GM18870 (cell line): ENCODE measurements around the gene SPAG8.
A peak's percentile ranks its signal among the peaks of the same experiment; 100 is the strongest.

Source experiments
- ATAC-seq: cut with Tn5 transposase; IDR thresholded peaks from one replicate; pipeline ENCODE4 v1.9.1; 2021; ENCODE audit warnings: moderate library complexity; ENCODE audit not compliant: unreplicated experiment

The SPAG8 gene, protein sequence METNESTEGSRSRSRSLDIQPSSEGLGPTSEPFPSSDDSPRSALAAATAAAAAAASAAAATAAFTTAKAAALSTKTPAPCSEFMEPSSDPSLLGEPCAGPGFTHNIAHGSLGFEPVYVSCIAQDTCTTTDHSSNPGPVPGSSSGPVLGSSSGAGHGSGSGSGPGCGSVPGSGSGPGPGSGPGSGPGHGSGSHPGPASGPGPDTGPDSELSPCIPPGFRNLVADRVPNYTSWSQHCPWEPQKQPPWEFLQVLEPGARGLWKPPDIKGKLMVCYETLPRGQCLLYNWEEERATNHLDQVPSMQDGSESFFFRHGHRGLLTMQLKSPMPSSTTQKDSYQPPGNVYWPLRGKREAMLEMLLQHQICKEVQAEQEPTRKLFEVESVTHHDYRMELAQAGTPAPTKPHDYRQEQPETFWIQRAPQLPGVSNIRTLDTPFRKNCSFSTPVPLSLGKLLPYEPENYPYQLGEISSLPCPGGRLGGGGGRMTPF

DNA sequence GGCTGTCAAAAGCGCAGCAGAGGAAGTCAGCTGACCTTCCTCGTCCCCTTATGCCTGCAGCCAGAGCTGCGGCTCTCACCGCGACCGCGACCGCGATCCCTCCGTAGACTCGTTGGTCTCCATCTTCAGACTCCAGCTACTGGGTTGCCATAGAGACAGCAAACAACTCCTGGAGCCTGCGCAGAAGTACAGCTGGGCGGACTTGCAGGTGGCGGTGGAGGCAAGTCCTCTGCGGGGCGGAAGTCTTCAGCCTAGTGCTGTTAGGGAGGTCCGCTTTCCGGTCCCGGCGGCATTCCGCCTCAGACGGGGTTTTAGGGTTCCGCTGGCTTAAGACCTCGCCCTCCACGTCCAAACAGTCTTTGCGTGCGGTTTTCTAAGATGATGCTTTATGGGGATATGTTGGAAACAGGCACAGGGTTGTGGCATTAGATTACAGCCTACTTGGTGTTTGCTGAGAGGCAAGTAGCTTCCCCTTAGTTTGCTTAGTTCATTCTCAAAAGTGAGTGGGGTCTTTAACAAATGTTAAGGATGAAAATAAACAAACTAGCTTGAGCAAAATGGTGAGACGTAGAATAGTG lies at the start of gene SPAG8:
Gene SPAG8 (minus strand): TSS at position 238 of the 578 bp plus-strand sequence. CDS start 115 bp downstream, at position 123.
- ATAC-seq, result peak; percentile 56

DNA sequence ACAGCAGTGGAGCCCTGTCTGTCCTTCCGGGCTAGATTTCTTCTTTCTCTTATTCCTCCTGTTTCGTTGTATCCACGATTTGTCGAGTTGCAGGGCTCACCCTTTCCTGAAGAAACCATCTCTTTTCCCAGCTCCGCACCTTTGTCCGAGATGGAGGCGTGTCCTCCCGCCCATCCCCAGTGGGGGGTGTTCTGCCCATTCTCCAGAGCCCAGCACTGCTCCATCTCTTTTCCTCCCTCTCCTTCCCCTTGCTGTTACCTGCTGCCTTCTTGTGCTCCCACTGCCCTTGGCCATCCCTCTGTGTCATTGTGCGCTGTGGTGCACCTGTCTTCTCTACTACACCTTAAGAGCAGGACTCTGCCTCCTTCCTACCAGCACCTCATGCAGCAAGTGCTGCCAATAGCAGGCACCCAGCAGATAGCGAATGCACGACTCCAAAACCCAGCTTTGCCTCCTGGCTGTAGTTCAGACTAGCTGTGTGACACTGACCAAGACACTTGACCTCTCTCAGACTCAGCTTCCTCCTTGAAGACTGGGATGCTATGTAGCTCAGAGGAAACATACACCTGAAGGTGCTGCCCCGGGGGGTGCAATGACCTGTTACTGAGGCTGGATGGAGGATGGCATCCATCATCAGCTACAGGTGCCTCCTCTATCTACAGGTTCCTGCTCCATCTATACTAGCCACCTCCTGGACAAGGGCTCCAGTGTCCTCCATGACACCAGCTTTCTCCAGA lies 49.3 kb upstream of the SPAG8 start:
- ATAC-seq, result no peak

DNA sequence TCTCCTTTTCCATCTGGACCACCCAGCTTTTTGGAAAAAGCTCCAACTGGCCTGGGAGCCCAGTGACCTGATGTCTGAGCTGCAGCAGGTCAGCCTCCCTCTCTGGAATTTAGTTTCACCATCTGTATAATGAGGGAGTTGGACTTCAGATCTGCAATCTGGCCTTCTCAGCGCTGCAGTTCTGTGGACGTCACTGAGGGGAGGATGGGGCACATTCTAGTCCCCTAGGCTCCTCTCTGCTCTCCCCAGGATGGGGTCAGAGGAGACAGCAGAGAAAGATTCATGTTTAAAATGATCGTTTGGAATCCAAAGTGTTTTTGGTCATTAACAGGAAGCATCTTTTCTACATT lies 47.9 kb upstream of the SPAG8 start:
- no peak for ATAC-seq

DNA sequence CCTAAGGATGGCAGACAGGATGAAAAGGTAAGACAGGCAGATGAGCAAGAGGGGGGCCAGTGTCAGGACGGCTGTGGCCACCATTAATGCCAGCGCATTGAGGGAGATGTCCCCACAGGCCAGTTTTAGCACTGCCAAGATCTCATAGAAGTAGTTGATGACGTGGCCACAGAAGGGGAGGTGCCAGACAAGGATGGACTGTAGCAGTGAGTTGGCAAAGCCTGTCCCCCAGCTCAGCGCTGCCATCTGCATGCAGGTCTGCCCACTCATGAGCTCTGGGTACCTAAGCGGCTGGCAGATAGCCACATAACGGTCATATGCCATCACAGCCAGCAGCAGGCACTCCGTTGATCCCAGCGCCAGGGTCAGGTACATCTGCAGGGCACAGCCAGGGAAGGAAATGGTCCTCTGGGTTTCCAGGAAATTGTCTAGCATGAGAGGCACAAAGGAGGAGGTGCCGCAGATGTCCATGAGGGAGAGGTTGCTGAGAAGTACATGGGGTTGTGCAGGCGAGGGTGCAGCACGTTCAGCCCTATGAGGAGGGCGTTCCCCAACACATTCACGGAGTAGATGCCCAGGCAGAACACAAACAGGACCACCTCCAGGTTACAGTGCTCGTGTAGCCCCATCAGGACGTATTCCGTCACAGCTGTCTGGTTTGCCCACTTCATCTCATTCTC lies 47.4 kb upstream of the SPAG8 start:
- ATAC-seq, result no peak

DNA sequence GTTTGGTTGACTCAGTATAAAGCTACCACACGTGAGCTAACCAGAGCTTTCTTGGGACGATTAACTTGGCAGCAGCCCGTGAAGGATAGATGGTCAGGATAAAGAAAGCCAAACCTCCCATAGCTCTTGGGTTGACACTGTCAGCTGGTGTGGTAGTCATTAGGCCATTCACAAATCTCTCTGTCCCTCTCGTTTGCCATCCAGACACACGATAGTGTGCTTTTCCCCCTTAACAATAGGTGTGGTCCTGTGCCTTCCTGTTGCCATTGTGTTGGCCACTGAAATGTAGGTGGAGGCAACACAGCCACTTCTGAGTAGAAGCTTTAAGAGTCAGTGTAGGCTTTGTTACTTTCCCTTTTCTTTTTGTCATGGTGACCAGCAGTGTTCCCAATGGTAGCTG lies 46.4 kb upstream of the SPAG8 start:
- no peak for ATAC-seq

DNA sequence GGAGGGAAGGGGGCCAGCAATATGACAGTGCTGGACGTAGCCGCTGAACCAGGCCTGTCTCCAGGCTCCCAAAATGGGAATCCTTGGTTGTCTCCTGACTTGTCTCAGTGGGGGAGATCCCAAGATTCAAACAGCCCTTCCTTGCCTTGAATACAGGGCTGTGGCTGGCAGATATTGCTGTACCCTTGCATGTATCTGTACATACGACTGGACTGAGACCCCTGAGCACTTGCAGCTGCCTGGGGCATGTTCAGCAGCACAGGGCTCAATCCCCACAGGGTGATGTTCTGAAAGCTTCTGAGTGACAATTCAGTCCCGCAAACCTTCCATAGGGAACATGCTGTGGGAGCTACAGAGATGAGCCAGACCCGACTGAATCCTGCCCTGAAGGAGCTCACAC lies 44.8 kb upstream of the SPAG8 start:
- ATAC-seq, result no peak

DNA sequence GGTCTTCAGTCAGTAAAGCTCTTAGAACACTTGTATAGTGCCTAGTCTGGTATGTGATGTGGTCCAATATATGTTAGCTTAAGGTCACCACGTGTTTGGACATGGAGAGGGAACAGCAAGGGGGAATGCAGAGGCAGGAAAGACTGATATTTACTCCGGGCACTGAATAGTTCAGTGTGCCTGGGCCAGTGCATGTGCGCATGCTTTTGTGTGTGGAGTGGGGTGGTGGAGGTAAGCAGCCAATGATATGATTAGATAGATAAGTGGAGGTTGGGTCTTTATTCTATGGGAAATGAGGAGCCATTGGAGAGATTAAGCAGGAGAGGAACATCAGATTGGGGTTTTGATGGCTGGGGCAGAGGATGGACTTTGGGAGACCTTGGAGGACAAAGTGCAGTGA lies 44.1 kb upstream of the SPAG8 start:
- no peak for ATAC-seq

DNA sequence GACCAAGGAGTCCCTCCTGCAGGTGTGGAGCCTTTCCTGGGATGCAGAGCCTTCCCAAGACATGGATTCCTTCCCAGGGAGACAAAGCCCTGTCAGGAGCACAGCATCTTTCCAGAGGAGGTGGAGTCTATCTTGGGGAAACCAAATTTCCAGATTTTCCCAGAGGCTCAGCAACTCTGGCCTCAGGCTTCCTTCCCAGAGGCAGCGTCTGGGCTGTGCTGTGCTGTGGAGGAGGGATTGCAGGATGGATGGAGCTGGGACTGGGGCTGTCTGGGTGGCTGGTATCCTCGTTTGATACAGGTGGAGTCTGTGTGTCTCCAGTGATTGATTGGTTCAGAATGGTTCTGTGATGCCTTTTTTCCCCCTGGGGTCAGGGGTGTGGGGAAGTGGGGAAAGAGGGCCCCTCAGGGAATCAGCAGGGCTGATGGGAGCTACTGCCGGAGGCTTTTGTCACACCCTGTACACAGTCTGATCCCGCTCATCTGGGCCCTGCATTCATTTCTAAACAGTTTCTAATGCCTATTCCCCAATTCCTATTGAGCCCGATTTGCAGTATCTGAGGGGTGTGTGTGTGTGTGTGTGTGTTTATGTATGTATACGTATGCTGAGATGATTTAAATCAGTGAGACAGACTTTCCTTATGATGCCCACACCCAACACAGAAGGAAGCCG lies 42.2 kb upstream of the SPAG8 start:
- no peak for ATAC-seq

DNA sequence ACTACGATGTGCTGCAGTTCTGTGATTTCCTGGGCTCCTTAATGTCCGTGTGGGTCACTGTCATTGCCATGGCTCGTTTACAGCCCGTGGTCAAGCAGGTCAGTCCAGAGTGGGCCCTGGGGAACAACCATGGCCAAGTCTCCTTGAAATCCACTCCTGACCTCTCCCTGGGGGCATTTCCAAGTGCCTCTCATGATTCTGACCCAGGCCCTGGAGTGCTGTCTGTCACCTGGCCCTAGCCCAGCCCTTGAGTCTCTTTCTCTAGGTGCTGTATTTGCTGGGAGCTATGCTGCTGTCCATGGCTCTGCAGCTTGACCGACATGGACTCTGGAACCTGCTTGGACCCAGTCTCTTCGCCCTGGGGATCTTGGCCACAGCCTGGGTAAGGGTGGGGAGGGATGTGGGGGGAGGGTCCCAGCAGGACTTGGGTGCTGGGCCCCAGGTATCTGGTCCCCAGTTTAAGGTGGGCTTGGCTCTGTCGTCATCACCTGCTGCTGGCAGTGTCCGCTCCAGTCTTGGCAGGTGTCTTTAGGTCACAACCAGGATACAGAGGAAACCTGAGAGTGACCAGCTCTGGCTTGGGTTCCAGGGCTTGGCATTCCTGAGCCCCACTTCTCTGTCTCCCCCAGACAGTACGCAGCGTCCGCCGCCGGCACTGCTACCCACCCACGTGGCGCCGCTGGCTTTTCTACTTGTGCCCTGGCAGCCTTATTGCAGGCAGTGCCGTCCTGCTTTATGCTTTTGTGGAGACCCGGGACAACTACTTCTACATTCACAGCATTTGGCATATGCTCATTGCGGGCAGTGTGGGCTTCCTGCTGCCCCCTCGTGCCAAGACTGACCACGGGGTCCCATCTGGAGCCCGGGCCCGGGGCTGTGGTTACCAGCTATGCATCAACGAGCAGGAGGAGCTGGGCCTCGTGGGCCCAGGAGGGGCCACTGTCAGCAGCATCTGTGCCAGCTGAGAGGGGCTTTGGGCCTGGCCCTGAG lies 41.1 kb upstream of the SPAG8 start:
- no peak for ATAC-seq

DNA sequence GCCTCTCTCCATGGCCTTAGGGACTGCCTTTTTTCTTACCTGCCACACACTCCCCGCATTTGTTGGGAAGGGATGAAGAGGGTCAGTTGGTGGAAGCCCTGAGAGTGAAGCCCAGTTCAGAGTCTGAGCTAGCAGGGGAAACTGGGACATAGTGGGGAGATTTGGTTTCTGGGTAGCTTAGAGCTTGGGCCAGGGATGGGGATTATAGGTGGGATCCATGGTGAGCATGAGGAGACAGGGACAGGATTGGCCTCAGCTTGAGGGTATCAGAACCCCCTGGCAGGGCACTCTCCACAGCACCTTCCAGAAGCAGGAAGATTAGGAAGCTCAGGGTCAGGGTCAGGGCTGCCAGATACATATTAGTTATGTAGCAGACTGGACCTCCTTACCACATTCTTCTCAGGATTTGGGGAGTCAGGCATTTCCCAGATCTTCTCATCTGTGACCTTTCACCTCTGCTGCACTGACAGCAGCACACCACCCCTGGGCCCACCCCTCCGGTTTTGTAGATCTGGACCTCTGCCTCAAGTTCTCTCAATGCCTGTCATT lies 40.3 kb upstream of the SPAG8 start:
- ATAC-seq, result no peak

DNA sequence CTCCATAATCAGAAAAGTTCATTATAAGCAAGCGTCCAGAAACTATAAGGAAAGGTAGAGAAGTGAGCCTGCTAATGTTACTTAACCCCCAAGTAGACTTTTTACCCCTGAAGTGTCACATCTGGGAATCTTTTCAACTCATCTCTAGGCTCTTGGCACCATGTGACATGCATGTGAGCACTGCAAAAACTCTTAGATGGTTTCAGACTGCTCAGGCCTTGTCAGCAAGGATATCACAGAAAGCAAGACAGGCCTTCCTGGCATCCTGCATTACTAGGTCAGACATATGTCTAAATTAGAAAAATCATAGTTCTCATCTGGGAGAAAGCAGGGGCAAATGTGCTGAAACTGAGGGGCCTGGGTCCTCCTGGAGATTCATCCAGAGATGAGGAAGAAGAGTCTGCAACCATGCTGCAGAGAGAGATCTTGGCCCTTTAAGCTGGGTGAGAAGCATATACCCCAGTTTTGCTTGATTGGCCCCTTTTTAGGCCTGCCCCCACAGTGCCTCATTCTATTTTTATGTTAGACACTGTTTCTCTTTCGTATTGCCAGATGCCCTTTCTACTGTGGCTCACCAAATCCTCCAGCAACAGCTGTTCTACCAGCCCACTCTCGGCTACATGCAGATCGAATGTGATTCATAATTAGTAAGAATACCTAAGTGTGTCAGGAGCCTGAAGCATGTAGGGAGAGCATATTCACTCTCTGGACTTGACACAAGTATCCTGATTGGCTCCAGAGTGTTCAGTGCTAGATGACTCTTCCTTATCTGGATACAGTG lies 35.9 kb upstream of the SPAG8 start:
- peak; percentile 93 for ATAC-seq

DNA sequence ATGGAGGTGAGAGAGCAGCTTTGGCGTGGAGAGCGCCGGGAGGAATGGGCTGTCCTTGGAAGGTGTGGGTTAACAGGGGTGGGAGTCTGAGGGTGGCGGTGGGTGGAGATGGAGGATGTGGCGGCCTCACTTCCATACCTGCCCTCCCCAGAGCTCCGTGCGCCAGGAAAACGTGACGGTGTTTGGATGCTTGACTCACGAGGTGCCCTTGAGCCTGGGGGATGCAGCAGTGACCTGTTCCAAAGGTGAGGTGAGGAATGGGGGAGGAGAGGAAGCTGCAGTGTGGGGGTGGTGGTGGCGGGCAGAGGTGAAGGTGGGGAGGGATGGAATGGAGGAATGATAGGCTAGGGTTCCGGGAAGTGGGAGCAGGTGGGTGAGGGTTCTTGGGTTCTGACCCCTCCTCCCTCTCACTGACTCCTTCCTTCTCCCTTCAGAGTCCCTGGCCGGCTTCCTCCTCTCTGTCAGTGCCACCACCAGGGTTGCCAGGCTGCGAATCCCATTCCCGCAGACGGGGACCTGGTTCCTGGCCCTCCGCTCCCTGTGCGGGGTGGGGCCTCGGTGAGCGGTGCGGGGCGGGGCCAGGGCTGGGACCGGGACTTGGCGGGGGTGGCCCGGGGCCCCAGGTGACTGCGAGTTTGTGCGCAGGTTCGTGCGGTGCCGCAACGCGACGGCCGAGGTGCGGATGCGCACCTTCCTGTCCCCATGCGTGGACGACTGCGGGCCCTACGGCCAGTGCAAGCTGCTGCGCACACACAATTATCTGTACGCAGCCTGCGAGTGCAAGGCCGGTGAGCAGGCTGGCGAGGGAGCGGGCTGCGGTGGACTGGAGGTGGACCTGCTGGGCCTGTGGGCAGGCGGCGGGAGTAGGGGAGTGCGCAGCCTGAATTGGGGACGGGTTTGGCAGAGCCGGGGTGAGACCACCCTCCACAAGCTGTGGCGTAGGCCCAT lies 34.0 kb upstream of the SPAG8 start:
- no peak for ATAC-seq

DNA sequence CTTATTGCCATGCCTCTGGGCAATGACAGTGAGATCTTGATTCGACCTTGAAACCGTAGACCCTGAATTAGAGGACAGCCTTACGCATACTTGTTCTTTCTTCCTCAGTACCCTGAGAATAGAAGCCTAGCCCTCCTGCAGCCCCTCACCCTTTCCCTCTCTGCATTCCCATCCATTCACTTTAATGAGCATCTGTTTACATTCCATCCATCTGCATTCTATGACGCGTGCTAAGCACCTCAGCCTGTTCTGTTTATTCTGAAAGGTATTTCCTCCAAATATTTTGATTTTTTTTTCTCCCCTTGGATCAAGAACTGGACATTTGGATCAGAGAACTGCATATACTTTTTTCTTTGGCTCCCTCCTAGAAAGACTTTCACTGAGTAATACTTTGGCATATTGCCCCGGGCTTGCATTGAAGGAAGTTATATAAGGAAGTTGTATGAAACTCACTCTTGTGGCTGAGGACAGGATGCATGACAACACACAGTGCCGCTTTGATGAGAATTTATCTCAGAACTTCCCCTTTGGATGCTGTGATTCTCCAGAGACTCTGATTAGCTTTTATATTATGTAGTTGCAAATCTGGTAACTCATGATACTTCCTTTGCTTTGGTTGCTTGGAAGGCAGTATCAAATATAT lies 32.7 kb upstream of the SPAG8 start:
- no peak for ATAC-seq

DNA sequence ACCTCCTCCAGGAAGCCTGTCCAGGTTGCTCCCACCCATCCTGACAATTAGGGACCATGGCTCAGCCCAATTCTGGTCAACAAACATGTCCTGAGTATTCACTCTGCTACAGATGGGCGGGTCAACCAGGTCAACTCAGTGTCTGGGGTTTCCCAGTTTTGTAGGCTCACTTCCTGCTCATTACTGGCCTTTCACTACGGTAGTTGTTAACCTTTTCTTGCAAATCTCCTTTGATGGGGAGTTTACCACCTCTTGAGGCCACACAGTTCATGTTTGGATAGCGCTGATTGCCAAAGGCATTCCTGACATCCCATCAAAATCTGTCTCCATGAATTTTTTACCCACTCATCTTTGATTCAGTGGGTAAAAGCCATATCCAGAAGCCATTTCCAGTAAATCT lies 30.7 kb upstream of the SPAG8 start:
- peak; percentile 67 for ATAC-seq

DNA sequence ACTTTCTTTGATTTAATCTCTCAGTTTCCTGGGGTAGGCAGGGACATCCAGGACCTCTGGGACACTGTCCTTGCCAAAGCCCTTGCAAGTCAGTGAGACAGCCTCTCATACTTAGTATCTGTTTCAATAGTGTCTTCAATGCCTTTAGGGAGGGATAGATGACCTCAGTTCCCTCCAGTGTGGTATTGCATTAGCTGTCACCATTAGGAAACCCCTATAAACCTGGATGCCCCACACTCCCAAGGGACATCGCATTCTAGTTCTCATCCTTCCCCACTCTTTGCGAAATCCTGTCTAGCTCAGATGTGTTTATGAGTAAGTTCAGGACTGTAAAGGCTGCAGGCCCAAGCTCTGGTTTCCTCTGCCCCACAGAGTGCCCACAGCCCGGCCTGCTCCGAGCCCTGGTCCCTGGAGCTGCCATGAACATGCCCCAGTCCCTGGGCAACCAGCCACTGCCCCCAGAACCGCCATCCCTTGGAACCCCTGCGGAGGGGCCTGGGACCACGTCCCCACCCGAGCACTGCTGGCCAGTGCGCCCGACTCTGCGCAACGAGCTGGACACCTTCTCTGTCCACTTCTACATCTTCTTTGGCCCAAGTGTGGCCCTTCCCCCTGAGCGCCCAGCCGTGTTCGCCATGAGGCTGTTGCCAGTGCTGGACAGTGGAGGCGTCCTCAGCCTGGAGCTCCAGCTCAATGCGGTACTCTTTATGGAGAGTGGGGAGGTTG lies 30.1 kb upstream of the SPAG8 start:
- no peak for ATAC-seq

DNA sequence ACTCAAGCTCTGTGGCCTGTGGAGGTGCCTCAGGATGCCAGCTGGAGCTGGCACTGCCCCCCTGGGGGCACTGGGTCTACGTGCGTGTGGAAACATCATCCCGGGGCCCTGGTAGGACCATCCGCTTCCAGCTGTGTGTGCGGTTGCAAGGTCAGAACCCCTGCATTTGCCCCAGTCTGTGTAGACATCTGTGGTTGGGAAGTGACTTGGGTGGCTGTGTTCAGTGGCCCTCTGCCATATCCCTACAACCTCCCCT lies 29.5 kb upstream of the SPAG8 start:
- ATAC-seq, result no peak
